NOMO-1 (cell line): ENCODE results near the gene SMIM43.
A peak's percentile ranks its signal among the peaks of the same experiment; 100 is the strongest.

Source experiments
- DNase-seq, 2 experiments: peaks; one replicate each; lab custom pipeline; 2025; ENCODE audit not compliant: unreplicated experiment in 2 of 2; lab: John Stamatoyannopoulos, UW

SMIM43 gene

GRCh38 chr4:121764702-121765367 is at the start of gene SMIM43:
SMIM43 (minus strand) TSS chr4:121765164; CDS start chr4:121765105, 59 bp downstream.
- no peak for DNase-seq

GRCh38 chr4:121814756-121815155 is 49.8 kb upstream of the SMIM43 start:
- DNase-seq, result no peak

- DNase-seq, result no peak
Measured at GRCh38 chr4:121811122-121811521, 46.2 kb upstream of the SMIM43 start.

- no peak for DNase-seq
Measured at GRCh38 chr4:121806411-121806810, 41.4 kb upstream of the SMIM43 start.

GRCh38 chr4:121801715-121802075 is 36.7 kb upstream of the SMIM43 start:
- DNase-seq, result no peak

GRCh38 chr4:121800961-121801714 is 36.2 kb upstream of the SMIM43 start, which contains the start of gene EXOSC9:
EXOSC9 (plus strand) TSS chr4:121801323; CDS start chr4:121801425, 102 bp downstream.
- DNase-seq, result peak; percentile 87 to 89

GRCh38 chr4:121800638-121800960 is 35.6 kb upstream of the SMIM43 start:
- DNase-seq, result peak in 1 of 2 experiments; percentile 65

GRCh38 chr4:121799867-121800501 is 35.0 kb upstream of the SMIM43 start:
- no peak for DNase-seq

- DNase-seq, result peak in 1 of 2 experiments; percentile 39
Measured at GRCh38 chr4:121799208-121799823, 34.4 kb upstream of the SMIM43 start.

GRCh38 chr4:121796283-121796682 is 31.3 kb upstream of the SMIM43 start:
- DNase-seq, result no peak

GRCh38 chr4:121794505-121795188 is 29.7 kb upstream of the SMIM43 start:
- no peak for DNase-seq

GRCh38 chr4:121792966-121793365 is 28.0 kb upstream of the SMIM43 start:
- DNase-seq, result no peak

- no peak for DNase-seq
Measured at GRCh38 chr4:121791481-121791880, 26.5 kb upstream of the SMIM43 start.

- no peak for DNase-seq
Measured at GRCh38 chr4:121790976-121791375, 26.0 kb upstream of the SMIM43 start.

- no peak for DNase-seq
Measured at GRCh38 chr4:121789960-121790829, 25.2 kb upstream of the SMIM43 start.

- DNase-seq, result no peak
Measured at GRCh38 chr4:121789455-121789854, 24.5 kb upstream of the SMIM43 start.

GRCh38 chr4:121788896-121789295 is 23.9 kb upstream of the SMIM43 start:
- DNase-seq, result no peak

- DNase-seq, result no peak
Measured at GRCh38 chr4:121786221-121786620, 21.3 kb upstream of the SMIM43 start.

- no peak for DNase-seq
Measured at GRCh38 chr4:121785479-121785878, 20.5 kb upstream of the SMIM43 start.

GRCh38 chr4:121784975-121785374 is 20.0 kb upstream of the SMIM43 start:
- no peak for DNase-seq
